HG03039 (cell line): ENCODE data around the gene ZFPM1.

Experiments
- ATAC-seq: cut with Tn5 transposase; IDR thresholded peaks from one replicate; pipeline ENCODE4 v1.9.1; 2021; ENCODE audit warnings: mild to moderate bottlenecking, moderate library complexity; ENCODE audit not compliant: unreplicated experiment

The ZFPM1 gene

GRCh38 chr16:88556294-88556988 is 103.4 kb downstream of the ZFPM1 start:
- no peak for ATAC-seq

- no peak for ATAC-seq
Measured at GRCh38 chr16:88558457-88559442, 105.7 kb downstream of the ZFPM1 start.

- ATAC-seq: no peak
Measured at GRCh38 chr16:88560714-88561484, 107.8 kb downstream of the ZFPM1 start.

GRCh38 chr16:88561485-88562359 is 108.6 kb downstream of the ZFPM1 start:
- ATAC-seq: no peak

GRCh38 chr16:88566158-88566557 is 113.1 kb downstream of the ZFPM1 start:
- no peak for ATAC-seq

- ATAC-seq: no peak
Measured at GRCh38 chr16:88568710-88569613, 115.9 kb downstream of the ZFPM1 start.

GRCh38 chr16:88569614-88569984 is 116.5 kb downstream of the ZFPM1 start:
- no peak for ATAC-seq

- ATAC-seq: peak; percentile 76
Measured at GRCh38 chr16:88569985-88570690, 117.1 kb downstream of the ZFPM1 start, which contains the start of gene ZC3H18. TSS of gene ZC3H18 (plus strand) at chr16:88570403. CDS start at chr16:88577124, 6,721 bp downstream.

- ATAC-seq: no peak
Measured at GRCh38 chr16:88570691-88571092, 117.6 kb downstream of the ZFPM1 start.

GRCh38 chr16:88575251-88575650 is 122.2 kb downstream of the ZFPM1 start:
- ATAC-seq: no peak

- no peak for ATAC-seq
Measured at GRCh38 chr16:88576307-88576706, 123.2 kb downstream of the ZFPM1 start.

- no peak for ATAC-seq
Measured at GRCh38 chr16:88577166-88577565, 124.1 kb downstream of the ZFPM1 start.

- no peak for ATAC-seq
Measured at GRCh38 chr16:88578446-88579313, 125.6 kb downstream of the ZFPM1 start.

- ATAC-seq: no peak
Measured at GRCh38 chr16:88580371-88580770, 127.3 kb downstream of the ZFPM1 start.

- ATAC-seq: no peak
Measured at GRCh38 chr16:88581033-88581432, 128.0 kb downstream of the ZFPM1 start.

GRCh38 chr16:88582912-88583575 is 130.0 kb downstream of the ZFPM1 start:
- no peak for ATAC-seq

GRCh38 chr16:88584676-88585075 is 131.6 kb downstream of the ZFPM1 start:
- no peak for ATAC-seq
